SU-DHL-6 (cell line): ENCODE measurements around the gene CCNJ.
"Not testable (repeated sequence)": the region's sequence is repeated elsewhere in the genome, so short reads cannot be mapped to it uniquely, and the experiment has no call there.

ENCODE experiments used
- EZH2phosphoT487 ChIP-seq: fragments of 200-600 bp; sonication (generic), shearing (Covaris generic); conservative IDR thresholded peaks from 2 replicates; pipeline ENCODE4 v1.6.1; 2018; ENCODE audit warnings: mild to moderate bottlenecking, antibody characterized with exemption, low read length, moderate library complexity, mixed read lengths
- TF ChIP-seq, protein P1 (sequence below): fragments of 200-600 bp; sonication (generic); IDR thresholded peaks from one replicate; pipeline ENCODE4 v1.5.1; 2017; ENCODE audit warnings: antibody characterized with exemption, mild to moderate bottlenecking, low read length, moderate library complexity; ENCODE audit not compliant: insufficient read depth, poor library complexity, severe bottlenecking

DNA sequence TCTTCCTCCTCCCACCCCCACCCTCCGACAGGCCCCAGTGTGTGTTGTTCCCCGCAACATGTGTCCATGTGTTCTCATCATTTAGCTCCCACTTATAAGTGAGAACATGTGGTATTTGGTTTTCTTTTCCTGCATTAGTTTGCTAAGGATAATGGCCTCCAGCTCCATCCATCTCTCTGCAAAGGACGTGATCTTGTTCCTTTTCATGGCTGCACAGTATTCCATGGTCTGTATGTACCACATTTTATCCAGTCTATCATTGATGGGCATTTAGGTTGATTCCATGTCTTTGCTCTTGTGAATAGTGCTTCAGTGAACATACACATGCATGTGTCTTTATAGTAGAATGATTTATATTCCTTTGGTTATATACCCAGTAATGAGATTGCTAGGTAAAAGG is 4.5 kb downstream of the CCNJ start:
- TF ChIP-seq, protein P1, sequence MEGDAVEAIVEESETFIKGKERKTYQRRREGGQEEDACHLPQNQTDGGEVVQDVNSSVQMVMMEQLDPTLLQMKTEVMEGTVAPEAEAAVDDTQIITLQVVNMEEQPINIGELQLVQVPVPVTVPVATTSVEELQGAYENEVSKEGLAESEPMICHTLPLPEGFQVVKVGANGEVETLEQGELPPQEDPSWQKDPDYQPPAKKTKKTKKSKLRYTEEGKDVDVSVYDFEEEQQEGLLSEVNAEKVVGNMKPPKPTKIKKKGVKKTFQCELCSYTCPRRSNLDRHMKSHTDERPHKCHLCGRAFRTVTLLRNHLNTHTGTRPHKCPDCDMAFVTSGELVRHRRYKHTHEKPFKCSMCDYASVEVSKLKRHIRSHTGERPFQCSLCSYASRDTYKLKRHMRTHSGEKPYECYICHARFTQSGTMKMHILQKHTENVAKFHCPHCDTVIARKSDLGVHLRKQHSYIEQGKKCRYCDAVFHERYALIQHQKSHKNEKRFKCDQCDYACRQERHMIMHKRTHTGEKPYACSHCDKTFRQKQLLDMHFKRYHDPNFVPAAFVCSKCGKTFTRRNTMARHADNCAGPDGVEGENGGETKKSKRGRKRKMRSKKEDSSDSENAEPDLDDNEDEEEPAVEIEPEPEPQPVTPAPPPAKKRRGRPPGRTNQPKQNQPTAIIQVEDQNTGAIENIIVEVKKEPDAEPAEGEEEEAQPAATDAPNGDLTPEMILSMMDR: not testable (repeated sequence)
- not testable (repeated sequence) for TF ChIP-seq EZH2phosphoT487
